Measurements from ENCODE around the gene CCDC12.

Gene CCDC12

DNA sequence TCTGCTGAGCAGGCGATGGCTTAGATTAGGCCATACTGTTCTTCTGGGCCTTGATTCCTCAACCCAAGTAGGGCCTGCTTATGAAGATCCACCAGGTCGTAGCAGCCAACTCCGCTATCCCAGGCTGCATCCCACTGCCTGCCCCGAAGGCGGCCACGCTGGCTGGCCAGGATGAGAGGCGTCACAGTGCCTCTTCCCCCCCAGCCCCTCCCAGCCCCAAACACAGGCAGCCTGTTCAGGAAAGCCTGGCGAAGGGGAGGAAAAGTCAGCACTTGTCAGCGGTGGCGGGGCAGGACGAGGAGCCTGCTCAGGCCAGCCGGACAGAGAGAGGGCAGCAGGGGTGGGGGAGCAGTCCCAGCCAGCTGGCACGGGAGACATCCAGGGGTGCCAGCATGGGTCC, 87.8 kb downstream of the CCDC12 start:
- DNase-seq, result no peak

GRCh38 chr3:46887980-46888494, 88.5 kb downstream of the CCDC12 start:
- no peak for DNase-seq

DNA sequence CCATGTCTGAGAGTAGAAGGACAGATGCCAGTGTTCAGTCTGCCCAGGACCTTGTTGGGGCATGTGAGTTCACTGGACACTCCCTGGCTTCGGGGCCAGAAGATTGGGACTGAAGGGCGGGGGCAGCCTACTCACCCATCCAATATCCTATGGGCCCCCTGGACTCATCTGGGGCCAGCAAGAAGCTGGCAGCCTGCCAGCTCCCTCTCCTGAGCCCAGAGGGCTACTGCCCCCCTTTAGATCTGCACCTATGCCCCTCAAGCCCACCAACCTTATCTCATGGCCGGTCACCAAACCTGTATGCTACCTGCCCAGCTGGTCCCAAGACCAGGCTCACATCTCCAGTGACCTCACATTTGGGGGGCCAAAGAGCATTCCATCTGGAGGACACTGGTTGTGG, 90.9 kb downstream of the CCDC12 start:
- DNase-seq, result no peak

- DNase-seq, result no peak
Observed at GRCh38 chr3:46884929-46885328, 91.6 kb downstream of the CCDC12 start.

GRCh38 chr3:46884427-46884826, 92.1 kb downstream of the CCDC12 start:
- DNase-seq, result no peak

- DNase-seq, result no peak
Observed at GRCh38 chr3:46883830-46884185, 92.7 kb downstream of the CCDC12 start.

DNA sequence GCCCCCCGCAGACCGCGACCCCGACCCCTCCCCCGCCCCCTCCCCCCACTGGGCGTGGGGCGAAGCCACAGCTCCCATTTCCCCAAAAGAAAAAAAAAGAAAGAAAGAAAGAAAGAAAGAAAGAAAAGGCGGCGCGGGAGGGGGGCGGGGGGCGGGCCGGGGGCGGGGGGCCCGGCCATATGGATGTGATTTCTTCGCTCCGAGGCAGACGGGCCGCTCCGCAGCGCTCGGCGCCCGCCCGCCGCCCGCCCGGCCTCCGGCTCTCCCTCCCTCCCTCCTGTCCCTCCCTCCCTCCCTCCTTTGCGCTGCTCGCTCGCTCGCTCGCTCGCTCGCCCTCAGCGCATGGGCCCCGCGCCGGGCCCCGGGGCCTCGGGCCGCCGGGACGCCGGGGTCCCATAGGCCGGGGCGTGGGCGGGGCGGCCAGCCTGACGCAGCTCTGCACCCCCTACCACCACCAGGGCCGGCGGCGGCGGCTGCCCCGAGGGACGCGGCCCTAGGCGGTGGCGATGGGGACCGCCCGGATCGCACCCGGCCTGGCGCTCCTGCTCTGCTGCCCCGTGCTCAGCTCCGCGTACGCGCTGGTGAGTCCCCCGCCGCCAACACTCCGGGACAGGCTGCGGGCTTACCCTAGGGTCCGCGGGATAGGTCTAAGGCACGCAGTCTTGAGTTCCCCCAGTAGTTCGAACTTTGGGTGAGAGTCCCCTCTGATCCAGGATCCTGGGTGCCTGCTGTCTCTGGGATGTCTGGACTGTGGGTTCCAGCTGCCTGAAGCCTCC, 93.3 kb downstream of the CCDC12 start:
- DNase-seq, result peak; percentile 43

DNA sequence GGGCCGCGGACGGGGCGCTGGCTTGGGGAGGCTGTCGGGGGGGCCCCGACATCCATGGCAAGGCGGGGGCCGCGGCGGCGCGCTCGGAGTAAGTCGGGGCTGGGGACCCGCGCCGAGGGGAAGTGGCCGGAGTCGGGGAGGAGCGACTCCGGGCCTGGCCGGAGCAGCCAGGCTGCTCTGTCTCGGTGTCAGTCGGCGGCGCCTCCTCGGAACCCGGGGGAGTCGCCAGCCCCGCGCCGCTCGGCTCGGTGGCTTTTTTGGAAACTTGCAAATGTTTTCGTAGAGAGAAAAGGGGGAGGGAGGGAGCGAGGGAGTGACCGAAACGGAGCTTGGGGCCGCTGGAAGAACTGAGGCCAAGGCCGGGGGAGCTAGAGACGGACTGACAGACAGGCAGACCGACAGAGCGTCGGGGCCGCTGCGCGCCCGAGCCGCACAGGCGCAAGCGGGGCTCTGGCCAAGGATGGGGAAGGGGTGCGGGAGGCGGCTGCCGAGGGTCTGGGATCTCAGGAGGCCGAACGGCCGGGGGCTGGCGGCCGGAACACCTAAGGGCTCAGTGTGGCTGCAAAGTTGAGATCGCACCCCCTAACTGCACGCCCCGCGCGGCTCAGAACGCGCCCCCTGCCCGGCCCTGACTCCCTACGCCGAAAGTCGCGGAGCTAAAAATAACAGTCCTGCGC, 94.0 kb downstream of the CCDC12 start:
- DNase-seq, result peak; percentile 17

GRCh38 chr3:46881596-46882376, 94.8 kb downstream of the CCDC12 start:
- peak; percentile 7 for DNase-seq

DNA sequence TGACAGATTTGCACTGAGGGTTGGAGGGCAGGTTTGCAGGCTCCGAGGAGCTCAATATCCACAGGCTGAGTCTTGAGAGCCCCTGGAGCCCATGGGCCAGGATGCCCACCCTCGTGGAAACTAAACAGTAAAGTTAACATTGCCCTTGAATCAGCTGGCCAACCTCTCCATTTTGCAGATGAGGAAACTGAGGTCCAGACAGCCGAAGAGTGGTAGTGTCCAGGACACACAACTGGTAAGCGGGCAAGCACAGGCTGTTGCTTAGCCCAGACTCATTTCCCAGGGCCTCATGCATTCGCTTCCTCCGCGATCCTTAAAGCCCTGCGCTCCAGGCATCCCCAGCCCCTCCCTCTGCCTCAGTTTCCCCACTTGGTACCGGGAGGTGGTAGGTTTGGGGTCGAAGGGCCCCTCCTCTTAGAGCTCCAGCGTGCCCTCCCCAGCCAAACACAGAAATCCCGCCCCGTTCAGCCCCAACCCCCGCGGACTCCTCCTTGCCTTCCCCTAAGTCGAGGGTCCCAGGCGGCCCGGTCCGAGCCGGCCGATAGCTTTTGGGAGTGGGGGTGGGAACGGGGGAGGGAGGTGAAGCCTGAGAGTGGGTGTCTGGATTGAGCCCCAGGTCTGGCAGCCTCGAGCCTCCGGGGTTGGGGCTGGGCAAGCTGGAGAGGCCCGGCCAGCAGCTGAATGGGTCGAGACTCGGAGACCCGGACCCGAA, 95.5 kb downstream of the CCDC12 start:
- no peak for DNase-seq

DNA sequence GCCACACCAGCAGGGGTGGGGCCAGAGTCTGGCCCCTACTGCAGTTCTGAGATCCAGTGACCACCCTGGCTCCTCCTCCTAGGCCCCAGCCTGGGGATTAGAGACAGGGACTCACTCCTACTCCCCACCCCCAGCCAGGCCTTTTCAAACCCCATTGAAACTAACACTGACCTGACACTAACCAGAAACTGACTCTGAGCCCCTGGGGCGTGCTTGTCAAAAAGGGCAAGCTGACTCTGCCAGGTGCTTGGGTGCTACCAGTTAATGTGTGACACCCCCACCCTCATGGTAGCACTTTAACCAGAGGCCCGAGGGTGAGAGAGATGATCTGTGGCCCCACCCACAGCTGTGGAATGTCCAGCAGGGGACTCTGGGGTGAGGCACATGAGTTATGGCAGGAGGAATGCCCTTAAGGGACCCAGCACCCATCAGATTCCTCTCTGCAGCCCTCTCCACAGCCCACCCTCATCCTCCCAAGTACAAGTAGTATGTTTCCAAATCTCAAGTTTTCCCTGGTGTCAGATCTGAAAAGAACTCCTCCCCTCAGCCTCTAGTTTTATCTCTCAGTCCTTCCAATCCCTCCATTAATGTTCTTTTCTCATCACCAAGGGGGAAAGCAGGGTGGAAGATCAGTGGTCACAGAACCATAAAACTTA, 97.6 kb downstream of the CCDC12 start:
- no peak for DNase-seq

DNA sequence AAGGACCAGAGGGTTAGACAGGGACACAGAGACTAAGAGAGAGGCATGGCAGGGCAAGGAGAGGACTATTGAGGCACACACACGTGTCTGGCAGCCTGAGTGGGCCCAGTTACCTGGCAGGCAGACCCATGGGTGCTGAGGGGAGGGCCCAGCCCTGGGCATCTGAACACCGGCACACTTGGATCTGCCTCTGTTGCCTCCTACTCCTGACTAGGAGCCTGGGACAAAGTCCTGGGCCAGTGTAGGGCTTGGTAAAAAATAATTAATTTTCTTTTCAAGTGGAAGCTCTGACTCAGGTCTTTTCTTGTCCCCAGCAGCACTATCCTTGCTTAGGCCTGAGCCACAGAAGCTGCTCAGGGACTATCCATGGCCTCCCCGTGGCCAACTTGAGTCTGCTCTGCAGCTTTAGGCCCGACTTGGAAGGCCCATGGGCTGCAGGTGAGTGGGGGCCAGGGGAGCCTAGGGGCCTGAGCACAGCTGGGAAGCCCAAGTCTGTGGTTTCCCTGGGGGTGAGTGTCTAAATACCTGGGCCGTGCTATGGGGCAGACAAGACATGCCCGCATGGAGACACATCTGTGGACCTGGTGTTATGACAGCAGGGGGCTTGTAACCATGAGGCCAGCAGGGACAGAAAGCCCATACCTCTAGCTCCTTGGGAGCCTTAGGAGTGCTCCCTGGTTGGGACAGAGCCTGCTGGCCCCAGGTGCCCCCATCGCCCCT, 99.0 kb downstream of the CCDC12 start, which contains the start of gene PTH1R:
TSS of gene PTH1R (plus strand) at position 316 of the 720 bp plus-strand sequence. CDS start 5,839 bp downstream, outside the sequence.
- no peak for DNase-seq

- no peak for DNase-seq
Observed at GRCh38 chr3:46876313-46877300, 99.9 kb downstream of the CCDC12 start.

DNA sequence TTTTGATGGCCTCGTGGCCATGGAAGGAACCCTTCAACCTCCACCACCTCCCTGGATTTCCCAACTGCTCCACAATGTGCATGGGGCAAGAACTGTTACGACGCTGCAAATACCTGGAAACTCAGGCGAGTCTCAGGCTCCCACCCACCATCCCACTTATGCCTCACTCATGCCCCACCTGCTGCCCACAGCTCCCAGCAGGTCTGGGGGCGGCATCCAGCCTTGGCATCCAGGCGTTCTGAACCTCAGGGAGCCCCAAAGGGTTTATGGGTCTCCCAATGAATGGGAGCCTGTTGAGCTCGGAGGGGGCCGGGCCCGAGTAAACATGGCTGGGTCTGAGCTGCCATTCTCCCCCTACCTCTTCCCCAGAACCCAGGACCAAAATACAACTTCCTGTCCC, 101.0 kb downstream of the CCDC12 start:
- no peak for DNase-seq

DNA sequence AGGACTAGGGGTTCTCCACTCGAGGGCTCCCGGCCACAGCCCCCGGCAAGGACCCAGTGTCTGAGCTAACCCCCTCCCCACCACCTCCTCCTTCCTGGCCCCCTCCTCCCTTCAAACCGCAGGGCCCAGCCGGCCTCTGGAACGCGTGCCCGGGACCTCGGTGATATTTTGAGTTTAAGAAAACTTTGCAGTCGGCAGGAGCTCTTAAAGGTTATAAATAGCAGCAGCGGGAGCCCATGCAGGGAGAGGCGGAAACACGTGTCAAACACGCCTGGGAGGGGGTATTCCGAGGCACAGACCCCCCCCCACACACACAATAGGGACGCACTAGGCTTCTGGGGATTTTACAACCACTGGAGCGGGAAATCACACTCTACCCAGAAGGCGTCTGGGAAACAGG, 102.1 kb downstream of the CCDC12 start:
- no peak for DNase-seq

- DNase-seq, result no peak
Observed at GRCh38 chr3:46873521-46873920, 103.0 kb downstream of the CCDC12 start.
